ENCODE measurements around the gene MPHOSPH9.

GRCh38 chr12:123225443-123225842 is 7.5 kb downstream of the MPHOSPH9 start:
- no peak for TF ChIP-seq CTCF (IDR thresholded peaks at IDR 0.05)
- TF ChIP-seq POLR2A (IDR thresholded peaks at IDR 0.05; ENCODE audit: low read depth) = no peak
- no peak for TF ChIP-seq EP300 (IDR thresholded peaks at IDR 0.05)
